Right lobe of liver (tissue), 4 donors: ENCODE data around the gene TMEM30A.
A peak's percentile ranks its signal among the peaks of the same experiment; 100 is the strongest.

ENCODE experiments used
- CTCF ChIP-seq, 4 donors: fragments of 200-600 bp in 3 of 4; fragments of 450-650 bp in 1 of 4; IDR thresholded peaks; one replicate each; pipeline versions ENCODE4 v1.5.1 to v1.8.0; 2016 to 2022; ENCODE audit warnings: antibody characterized with exemption in 4 of 4, mild to moderate bottlenecking in 2 of 4
- POLR2A ChIP-seq: fragments of 450-650 bp; IDR thresholded peaks from one replicate; pipeline ENCODE4 v1.6.1; 2017; ENCODE audit warnings: antibody characterized with exemption, mild to moderate bottlenecking
- donor health status: DM: no; HTN: no; CAD: no.
- donor health status: DM: no; HTN: no; CAD: no.
- donor health status: DM: no; HTN: yes; CAD: no.

GRCh38 chr6:75296811-75297779 is 12.5 kb upstream of the TMEM30A start:
- TF ChIP-seq POLR2A (no peak), CTCF (IDR thresholded peaks at IDR 0.05) (peak; percentile 55 to 78 (median 75))
